HG02870 (cell line): ENCODE measurements around the gene CSDE1.
"Not testable (repeated sequence)": the region's sequence is repeated elsewhere in the genome, so short reads cannot be mapped to it uniquely, and the experiment has no call there.

Experiments
- ATAC-seq: cut with Tn5 transposase; IDR thresholded peaks from one replicate; pipeline ENCODE4 v1.9.1; 2021; ENCODE audit warnings: mild to moderate bottlenecking, moderate library complexity; ENCODE audit not compliant: unreplicated experiment

The CSDE1 gene

DNA sequence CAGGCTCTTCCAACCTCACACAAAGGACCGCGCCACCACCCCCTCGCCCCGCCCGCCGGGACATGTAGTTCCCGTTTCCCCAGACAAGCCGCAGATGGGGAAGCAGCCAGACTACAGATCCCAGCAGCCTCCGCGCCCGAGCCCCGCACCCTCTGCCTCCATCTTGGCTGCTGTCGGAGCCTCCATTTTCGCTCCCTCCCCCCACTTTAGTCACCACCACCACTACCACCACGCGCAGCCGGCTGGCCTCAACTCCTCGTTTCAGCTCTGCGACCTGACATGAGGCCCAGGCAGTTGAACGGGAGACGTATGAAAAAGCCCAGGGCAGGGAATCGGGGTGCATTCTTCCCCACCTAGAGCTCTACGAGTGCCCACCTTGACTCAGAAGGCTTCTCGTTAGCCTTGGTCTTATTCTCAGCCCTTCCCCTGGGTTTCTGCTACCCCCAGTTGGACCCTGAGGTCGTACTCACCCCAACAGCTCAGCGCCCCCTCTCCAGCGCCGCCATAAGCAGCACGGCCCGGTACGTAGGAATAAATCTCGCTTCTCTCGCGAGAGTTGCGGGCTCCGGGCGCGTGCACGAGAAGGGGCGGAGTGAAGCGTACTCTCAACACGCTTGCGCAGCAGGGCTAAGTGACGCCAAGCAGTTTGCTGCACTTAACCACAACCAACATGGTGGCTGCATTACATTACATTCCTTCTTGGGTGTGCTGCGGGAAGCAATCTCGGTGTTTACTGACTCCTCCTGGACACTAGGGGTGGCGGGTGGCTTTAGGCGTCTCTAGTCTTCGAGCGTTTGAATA is at the start of gene CSDE1:
Gene CSDE1 (minus strand): TSS at position 530 of the 801 bp plus-strand sequence. CDS start 18,094 bp downstream, outside the sequence.
- ATAC-seq = peak; percentile 70

DNA sequence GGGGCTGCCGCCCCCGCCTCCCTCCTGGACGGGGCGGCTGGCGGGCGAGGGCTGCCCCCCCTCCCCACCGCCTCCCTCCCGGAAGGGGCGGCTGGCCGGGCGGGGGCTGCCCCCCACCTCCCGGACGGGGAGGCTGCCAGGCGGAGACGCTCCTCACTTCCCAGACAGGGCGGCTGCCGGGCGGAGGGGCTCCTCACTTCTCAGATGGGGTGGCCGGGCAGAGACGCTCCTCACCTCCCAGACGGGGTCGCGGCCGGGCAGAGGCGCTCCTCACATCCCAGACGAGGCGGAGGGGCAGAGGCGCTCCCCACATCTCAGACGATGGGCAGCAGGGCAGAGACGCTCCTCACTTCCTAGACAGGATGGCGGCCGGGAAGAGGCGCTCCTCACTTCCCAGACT is 46.7 kb upstream of the CSDE1 start:
- ATAC-seq = not testable (repeated sequence)

DNA sequence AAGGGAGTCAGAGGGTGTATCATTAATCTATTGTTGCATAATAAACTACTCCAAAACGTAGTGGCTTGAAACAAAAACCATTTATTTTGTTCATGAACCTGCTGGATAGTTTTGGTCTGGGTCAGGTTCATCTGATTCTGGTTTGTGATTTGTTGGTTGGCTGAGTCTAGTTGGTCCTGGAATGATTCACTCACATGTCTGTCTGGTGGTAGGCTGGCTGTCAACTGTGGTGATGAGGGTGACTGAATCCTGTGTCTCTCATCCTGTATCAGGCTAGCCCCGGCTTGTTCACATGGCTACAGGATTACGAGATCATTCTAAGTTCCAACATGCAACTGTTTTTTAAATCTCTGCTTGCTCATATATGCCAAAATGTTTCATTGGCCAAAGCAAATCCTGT is 45.2 kb upstream of the CSDE1 start:
- ATAC-seq = no peak

DNA sequence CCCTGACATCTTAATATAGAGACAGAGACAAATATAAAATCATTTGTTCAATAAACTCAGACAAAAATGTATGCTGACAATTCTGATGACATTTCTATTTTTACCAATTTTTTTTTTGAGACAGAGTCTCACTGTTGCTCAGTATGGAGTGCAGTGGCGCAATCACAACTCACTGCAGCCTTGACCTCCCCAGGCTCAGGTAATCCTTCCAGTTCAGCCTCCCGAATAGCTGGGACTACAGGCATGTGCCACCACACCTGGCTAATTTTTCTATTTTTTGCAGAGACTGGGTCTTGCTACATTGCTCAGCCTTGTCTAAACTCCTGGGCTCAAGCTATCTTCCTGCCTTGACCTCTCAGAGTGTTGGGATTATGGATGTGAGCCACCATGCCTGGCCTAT is 36.3 kb upstream of the CSDE1 start:
- ATAC-seq = no peak

DNA sequence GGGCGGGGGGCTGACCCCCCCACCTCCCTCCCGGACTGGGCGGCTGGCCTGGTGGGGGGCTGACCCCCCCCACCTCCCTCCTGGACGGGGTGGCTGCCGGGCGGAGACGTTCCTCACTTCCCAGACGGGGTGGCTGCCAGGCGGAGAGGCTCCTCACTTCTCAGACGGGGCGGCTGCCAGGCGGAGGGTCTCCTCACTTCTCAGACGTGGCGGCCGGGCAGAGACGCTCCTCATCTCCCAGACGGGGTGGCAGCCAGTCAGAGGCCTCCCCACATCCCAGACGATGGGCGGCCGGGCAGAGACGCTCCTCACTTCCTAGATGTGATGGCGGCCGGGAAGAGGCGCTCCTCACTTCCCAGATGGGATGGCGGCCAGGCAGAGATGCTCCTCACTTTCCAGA is 32.8 kb upstream of the CSDE1 start:
- not testable (repeated sequence) for ATAC-seq

DNA sequence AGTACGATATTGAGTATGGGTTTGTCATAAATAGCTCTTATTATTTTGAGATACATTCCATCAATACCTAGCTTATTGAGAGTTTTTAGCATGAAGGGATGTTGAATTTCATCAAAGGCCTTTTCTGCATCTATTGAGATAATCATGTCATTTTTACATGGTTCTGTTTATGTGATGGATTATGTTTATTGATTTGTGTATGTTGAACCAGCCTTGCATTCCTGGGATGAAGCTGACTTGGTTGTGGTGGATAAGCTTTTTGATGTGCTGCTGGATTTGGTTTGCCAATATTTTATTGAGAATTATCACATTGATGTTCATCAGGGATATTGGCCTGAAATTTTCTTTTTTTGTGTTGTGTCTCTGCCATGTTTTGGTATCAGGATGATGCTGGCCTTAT is 28.7 kb upstream of the CSDE1 start:
- not testable (repeated sequence) for ATAC-seq

DNA sequence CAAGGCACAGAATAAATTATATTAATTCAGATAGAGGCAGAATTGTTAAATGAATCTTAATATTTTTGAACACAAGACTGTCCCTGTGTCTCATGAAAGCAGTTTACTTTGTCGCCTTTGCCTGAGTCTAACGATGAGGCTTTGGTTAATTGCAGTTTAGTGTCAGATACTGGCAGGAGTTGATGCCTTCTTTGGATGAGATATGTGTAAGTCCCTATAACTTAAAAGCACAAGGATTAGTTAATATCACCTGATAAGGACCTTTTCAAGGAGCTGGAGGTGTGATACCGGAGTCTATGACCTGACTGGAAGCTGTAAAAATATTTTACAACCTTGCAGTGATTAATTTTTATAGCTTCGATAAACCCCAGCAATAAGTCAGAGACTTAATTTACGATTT is 24.7 kb upstream of the CSDE1 start:
- ATAC-seq = no peak

DNA sequence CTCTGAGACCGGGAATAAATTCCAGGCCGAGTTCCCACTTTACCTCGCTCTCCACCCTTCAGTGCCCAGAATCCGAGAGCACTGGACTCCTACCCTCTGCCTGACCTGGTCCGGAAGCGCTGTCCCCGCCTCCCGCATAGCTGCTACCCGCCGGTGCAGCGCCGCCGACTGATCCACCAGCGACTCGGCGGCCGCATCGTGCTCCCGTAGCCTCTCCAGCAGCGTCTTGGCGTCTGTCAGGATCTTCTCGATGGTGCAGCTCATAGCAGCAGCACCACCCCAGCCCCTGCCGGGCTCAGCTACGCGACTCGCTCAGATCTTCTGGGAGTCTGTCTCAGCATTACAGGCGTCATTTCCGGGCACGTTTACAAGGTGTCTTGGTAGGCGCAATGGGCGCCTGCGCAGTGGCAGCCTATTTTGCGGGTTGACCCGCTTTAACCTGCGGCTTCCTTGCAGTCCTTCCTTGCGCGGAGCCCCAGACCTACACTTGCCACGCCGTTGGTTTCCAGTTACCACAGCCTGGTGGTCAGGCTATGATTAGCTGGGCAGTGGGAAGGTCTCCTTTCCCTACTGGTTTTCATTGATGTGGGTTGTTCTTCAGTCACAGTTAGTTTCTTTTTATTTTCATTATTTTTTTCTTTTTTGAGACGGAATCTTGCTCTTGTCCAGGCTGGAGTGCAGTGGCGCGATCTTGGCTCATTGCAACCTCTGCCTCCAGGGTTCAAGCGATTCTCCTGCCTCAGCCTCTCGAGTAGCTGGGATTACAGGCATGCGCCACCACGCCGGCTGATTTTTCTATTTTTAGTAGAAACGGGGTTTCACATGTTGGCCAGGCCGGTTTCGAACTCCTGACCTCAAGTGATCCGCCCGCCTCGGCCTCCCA is 22.8 kb upstream of the CSDE1 start, which contains the start of gene SIKE1:
Gene SIKE1 (minus strand): TSS at position 342 of the 883 bp plus-strand sequence. CDS start 78 bp downstream, at position 264.
- ATAC-seq = peak; percentile 98

DNA sequence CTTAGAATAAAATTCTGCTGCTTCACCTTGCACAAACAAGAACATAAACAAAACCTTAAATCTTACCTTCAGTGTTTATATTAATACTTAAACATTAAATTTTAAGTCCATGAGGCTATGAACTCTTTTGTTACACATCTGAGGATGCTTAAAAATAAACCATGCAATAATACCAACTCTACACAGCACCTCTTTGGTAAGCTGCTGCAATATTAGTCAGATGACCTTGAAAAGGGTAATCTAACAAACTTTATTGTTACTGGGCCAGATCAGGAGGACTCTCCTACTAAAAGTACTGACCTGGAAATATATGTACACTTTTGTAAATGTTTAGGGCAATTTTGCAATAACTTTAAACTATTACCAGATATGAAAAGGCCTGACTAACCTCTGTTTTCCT is 21.9 kb upstream of the CSDE1 start:
- no peak for ATAC-seq

DNA sequence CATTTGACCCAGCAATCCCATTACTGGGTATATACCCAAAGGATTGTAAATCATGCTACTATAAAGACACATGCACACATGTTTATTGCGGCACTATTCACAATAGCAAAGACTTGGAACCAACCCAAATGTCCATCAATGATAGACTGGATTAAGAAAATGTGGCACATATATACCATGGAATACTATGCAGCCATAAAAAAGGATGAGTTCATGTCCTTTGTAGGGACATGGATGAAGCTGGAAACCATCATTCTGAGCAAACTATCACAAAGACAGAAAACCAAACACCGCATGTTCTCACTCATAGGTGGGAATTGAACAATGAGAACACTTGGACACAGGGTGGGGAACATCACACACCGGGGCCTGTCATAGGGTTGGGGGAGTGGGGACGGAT is 18.9 kb upstream of the CSDE1 start:
- not testable (repeated sequence) for ATAC-seq

DNA sequence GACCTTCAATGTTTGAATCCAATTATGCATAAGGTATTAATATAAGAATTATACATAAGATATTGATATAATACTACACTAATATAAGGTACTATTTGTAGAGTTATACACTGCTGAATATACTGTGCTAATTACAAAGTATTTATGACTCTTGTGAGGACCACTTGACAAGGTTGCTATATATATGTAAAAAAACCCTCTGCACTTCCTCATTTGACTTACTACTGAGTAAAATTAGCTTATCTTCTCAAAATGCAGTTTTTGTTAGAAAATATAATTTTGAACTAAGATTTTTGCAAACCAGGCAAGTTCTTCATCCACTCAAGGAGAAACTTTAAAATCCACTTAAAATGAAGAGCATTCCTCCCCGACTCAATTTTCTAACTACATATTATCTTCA is 14.2 kb upstream of the CSDE1 start:
- no peak for ATAC-seq

DNA sequence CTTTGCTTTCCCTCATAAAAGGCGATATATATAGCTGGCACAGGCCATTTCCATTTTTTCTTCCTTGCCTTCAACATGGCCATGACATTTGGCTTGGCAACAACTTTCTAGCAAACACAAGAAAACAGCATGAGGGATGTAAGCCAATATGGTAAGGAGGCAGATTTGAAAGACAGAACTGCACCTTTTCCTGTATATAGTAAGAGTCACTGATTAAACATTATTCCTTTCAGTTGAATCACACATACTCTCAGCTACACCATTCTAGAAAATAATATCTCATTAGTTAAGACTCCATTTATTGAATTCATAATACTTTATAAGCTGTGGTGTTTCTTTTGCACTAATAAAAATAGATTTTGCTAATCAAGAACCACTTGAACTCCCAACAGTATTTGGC is 13.2 kb upstream of the CSDE1 start:
- no peak for ATAC-seq

DNA sequence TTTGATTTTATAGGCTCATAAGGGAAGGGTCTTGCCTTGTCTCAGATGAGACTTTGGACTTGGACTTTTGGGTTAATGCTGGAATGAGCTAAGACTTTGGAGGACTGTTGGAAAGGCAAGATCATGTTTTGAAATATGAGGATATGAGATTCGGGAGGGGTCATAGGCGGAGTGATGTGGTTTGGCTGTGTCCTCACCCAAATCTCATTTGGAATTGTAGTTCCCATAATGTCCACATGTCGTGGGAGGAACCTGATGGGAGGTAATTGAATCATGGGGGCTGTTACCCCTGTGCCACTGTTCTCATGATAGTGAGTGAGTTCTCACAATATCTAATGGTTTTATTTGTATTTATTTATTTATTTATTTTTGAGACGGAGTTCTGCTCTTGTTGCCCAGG is 6.9 kb upstream of the CSDE1 start:
- ATAC-seq = no peak

DNA sequence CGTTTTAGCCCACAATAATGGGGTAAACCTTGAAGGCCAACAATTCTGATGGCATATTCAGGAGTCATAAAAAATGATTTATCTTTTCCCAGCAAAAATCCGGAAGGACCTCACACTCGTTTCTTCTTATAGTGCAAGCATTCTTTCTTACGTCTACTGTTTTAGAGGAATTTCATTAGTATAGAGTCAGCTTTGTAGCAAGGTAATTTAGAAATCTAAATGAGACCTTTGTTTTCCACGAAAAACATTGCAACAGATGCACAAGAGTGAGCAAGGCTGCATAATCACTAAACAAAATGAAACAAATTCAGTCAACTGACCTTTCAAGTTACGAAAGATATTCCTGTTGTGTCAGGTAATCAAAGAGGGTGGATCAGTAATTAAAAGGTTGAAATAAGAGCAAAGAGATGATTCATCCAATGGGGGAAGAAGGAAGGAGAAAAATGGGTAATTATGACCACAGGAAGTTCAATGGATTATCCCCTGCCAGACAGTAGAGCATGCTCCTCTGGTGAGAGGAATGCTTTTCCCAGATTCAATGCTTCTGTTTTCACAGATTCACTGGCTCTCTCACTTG is 560 bp upstream of the CSDE1 start:
- no peak for ATAC-seq

DNA sequence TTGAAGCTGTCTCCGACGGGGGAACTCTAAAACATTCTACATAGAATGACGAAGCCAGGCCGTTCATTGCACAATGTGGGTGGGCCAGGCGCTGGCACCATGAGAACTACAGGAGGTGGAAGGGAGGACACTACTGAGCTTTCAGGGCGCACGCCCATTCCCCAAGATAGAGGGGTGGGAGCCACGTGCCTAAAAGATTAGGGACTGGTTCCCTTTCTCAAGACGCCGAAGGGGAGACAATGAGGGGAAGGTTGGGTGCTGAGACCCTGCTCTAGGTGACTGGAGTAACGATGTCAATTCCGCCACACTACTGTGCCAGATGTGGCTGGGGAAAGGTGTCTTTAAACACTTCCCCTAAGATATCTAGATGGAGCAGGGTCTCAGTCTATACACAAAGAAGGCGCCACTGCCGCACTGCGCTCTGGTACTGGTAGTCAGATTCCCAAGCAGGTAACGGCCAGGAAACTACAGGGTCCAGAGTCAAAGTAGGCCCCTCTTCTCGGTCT is 782 bp downstream of the CSDE1 start:
- ATAC-seq = no peak

DNA sequence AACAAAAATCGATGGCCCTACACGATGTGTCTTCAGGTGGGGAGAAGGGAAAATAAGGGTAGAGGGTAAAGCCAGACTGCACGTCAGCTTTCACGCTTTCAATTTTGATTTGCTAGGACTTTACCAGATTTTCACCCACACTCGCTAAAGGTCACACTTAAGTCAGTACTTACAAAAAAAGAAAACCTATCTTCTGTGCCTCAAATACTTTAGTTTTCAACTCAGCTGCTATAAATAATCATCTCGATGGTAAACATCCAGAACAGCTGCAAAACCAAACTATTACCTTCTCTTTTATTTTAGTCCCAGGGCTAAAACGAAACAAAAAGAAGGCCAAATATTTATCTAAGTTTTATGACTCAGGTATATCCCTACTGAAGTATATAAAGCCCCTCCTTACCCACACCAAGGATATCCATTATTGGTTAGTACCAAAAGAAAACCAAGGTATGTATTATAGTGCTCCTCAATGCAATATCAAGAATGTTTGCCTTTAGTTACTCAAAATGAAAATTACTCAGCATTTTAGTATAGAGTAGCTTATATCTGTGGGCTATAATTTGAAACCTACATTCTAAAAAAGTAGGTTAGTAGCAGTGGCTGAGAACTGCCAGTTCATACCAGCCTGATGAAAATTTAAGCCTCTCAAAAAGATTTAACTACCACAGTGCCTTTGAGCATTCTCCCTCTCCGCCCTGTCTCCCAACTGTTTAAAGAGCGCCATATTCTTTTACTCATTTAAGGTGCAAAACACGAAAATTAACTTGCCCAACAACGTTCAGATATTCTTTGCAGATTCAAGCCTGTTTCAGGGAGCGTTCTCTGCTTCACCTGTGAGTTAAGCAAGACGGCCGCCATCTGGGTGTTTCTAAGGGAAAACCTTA is 1.5 kb downstream of the CSDE1 start:
- ATAC-seq = peak; percentile 48

DNA sequence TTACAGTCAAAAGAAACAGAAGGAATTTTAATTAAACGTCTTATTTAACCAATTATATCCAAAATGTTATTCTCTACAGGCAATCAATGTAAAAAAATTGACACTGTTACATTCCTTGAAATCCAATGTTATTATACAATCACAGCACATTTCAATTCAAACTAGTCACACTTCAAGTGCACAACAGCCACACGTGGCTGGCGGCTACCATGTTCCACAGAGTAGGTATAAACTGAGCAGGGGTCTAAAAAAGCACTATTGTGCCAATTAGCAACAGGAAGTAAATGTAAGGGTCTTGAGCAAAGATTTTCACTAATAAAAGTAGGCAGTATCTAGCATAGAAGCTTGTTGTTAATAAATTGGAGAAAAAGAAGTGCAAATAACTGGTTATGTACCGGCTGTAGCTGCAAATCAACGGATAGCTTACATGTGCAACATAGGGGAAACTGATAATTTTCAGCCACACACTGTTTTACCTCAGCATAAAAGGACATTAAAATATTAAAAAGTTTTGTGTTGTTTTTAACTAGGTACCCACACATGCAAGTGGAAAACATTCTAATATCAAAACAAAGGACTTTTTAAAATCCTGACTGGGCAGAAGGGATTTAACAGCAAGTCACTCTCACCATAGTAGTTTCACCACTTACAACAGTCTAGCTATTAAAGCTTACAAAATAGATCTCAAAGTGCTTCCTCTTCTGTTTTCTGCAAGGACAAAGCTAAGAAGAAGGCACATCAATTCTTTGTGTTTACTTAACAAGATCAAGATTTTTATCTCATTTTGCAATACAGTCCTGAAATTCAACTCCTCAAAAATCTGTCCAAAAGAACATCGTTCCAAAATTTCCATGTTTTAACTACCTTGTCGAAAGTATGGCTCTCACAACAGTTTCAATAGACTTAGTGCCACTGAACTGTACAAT is 2.5 kb downstream of the CSDE1 start:
- no peak for ATAC-seq

DNA sequence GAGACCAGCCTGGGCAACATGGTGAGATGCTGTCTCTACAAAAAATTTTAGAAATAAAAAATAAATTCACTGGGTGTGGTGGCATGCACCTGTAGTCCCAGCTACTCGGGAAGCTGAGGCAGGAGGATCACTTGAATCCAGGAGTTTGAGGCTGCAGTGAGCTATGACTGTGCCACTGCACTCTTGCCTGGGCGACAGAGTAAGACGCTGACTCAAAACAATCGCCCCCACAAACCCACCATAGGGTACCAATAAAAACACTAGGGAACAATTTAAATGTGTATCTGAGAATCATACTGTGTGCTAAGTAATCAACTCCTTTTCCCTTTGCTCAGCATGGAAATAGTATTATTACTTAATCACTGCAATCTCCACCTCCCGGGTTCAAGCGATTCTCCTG is 4.1 kb downstream of the CSDE1 start:
- not testable (repeated sequence) for ATAC-seq

DNA sequence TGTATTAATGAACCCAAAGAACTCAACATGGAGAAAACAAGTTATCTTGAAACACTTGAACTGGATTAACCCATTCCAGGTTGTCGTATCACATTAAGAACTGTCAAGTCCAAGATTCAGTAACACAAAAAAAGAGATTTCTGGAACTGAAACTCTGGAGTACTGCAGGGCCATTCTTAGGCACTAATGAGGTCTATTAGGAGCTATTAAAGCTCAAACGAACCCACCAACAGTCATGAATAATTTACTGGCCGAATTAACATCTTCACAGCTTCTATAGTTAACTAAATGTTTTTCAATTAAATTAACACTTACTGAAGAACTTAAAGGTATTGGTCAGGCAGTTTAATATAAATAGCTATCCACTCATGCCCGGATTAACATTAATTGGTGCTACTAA is 4.6 kb downstream of the CSDE1 start:
- no peak for ATAC-seq
